ENCODE results near the gene TNS3. TPM values are rescaled to one million over a fixed set of nuclear protein-coding genes. Genes with fewer than 3 reads are reported as not detected.

The TNS3 gene
- total RNA-seq, 4 donors from 2014 or later: 34.6 to 52.5 (median 48.6) TPM

DNA sequence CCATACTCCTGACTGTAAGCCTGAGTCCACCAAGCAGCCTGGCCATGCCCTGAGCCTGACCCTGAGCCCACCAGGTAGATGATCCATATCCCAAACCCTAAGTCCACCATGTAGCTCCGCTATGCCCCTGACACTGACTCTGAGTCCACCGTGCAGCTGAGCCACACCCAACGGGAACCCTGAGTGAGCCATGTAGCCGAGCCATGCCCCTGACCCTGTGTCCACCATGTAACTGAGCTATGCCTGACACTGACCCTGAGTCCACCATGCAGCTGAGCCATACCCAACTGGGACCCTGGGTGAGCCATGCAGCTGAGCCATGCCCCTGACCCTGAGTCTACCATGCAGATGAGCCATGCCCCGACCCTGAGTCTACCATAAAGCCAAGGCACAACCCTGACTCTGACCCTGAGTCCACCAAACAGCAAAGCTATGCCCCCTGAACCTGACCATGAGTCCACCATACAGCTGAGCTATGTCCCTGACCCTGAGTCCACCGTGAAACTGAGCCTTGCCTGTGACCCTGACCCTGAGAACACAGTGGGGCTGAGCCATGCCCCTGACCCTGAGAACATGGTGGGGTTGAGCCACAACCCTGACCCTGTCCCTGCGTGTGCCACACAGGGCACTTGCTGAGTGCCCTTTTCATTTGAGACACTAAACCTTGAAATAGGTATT, 299.8 kb downstream of the TNS3 start:
- no peak for DNase-seq (ENCODE audit: extremely low spot score)
- 100% methylated on average over 3 of the region's 7 CpGs for WGBS
- intact Hi-C loops (cut with DNase I): no loop called here
- no peak for TF ChIP-seq EP300 (IDR thresholded peaks at IDR 0.05)
- TF ChIP-seq POLR2AphosphoS5 (IDR thresholded peaks at IDR 0.05): no peak
- no peak for TF ChIP-seq POLR2A (IDR thresholded peaks at IDR 0.05; ENCODE audit: low read depth)
- TF ChIP-seq, protein P1, sequence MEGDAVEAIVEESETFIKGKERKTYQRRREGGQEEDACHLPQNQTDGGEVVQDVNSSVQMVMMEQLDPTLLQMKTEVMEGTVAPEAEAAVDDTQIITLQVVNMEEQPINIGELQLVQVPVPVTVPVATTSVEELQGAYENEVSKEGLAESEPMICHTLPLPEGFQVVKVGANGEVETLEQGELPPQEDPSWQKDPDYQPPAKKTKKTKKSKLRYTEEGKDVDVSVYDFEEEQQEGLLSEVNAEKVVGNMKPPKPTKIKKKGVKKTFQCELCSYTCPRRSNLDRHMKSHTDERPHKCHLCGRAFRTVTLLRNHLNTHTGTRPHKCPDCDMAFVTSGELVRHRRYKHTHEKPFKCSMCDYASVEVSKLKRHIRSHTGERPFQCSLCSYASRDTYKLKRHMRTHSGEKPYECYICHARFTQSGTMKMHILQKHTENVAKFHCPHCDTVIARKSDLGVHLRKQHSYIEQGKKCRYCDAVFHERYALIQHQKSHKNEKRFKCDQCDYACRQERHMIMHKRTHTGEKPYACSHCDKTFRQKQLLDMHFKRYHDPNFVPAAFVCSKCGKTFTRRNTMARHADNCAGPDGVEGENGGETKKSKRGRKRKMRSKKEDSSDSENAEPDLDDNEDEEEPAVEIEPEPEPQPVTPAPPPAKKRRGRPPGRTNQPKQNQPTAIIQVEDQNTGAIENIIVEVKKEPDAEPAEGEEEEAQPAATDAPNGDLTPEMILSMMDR (IDR thresholded peaks at IDR 0.05): no peak
- H3K27me3 ChIP-seq: no peaks in the 10 kb centered on the region
- H3K36me3 ChIP-seq: peaks cover 16 to 87% (median 78%) of the 10 kb centered on the region in 4 donors
- no peak overlapping the region for H3K27ac ChIP-seq (replicated peaks in 1 of 4)
- no peaks in the 10 kb centered on the region for H3K9me3 ChIP-seq
- no peak overlapping the region for H3K4me3 ChIP-seq
- peaks cover 0 to 13% (median 0%) of the 10 kb centered on the region in 4 donors for H3K4me1 ChIP-seq

DNA sequence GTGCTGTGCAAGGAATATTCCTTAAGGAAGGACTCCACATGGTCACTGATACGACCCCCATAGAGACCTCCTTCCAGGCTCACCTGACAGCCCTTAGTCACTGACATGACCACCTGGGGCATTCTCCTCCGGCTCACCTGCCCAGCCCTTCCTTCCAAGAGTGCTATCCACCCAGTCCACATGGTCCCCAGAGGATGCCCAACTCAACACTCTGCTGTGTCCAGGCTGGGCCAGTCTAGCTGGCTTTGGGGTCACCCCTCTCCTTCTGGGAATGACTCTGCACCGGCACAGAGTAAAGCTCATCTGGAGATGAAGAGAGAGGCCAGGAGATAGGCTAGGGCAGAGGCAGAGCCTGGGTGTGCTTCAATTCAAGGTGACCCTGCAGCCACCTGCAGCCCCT, 300.8 kb downstream of the TNS3 start:
- DNase-seq (ENCODE audit: extremely low spot score): no peak
- no peaks in the 10 kb centered on the region for H3K27me3 ChIP-seq
- H3K36me3 ChIP-seq: peaks cover 16 to 91% (median 87%) of the 10 kb centered on the region in 4 donors
- intact Hi-C loops (cut with DNase I): no loop called here
- H3K4me1 ChIP-seq: peaks cover 0 to 9% (median 0%) of the 10 kb centered on the region in 4 donors
- H3K27ac ChIP-seq (replicated peaks in 1 of 4): no peak overlapping the region
- H3K9me3 ChIP-seq: no peaks in the 10 kb centered on the region
- no peak overlapping the region for H3K4me3 ChIP-seq
- WGBS: 100% methylated on average over 2 of the region's 3 CpGs
- TF ChIP-seq EP300 (IDR thresholded peaks at IDR 0.05) (no peak), POLR2AphosphoS5 (IDR thresholded peaks at IDR 0.05) (no peak), POLR2A (IDR thresholded peaks at IDR 0.05; ENCODE audit: low read depth) (no peak)
- TF ChIP-seq, protein P1 (IDR thresholded peaks at IDR 0.05): no peak

DNA sequence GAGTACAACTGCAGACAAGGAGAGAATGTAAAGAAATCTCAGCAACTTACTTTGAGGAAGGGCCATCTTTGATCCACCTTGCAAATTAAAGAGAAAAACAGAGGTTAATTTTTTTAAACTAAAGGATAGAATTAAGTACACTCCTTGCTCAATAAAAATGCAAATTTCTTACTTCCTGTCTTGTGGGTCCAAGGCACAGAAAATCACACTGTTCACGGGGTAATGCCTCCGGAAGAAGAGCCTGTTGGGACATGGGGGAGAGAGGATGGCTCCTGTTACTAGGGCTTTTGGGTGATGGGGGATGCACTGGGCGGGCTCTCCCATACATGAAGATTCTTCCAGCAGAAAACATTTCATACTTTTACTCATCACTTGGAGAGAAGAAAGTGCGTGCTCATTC, 301.8 kb downstream of the TNS3 start:
- H3K27me3 ChIP-seq: no peaks in the 10 kb centered on the region
- TF ChIP-seq POLR2AphosphoS5 (IDR thresholded peaks at IDR 0.05) (no peak), POLR2A (IDR thresholded peaks at IDR 0.05; ENCODE audit: low read depth) (no peak), EP300 (IDR thresholded peaks at IDR 0.05) (no peak)
- TF ChIP-seq, protein P1 (IDR thresholded peaks at IDR 0.05): no peak
- no peak overlapping the region for H3K4me3 ChIP-seq
- WGBS: 95% methylated on average over 4 of the region's 4 CpGs
- no peak overlapping the region for H3K27ac ChIP-seq (replicated peaks in 1 of 4)
- DNase-seq (ENCODE audit: extremely low spot score): no peak
- H3K4me1 ChIP-seq: no peaks in the 10 kb centered on the region
- no peaks in the 10 kb centered on the region for H3K9me3 ChIP-seq
- peaks cover 16 to 98% (median 90%) of the 10 kb centered on the region in 4 donors for H3K36me3 ChIP-seq
- intact Hi-C loops (cut with DNase I): no loop called here

DNA sequence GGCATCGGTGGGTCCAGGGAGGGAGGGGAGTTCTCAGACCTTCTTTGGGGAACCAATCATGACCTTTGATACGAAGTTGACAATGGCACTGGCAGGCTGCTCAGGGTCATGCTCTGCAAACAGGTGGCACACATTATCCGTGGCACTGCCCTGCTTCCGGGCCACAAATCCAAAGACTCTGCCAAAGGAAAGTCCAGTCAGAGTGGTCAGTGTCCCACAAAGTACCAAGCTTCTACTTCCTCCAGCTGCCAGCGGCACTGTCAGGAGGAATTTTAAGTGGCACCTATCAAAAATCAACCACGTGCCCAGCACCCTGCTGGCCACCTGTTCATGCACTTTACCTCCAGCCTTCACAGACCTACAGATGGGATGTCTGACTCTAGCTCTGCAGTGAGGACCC, 303.9 kb downstream of the TNS3 start:
- Histone ChIP-seq H3K27ac (replicated peaks in 1 of 4) (no peak overlapping the region), H3K27me3 (no peaks in the 10 kb centered on the region), H3K4me1 (no peaks in the 10 kb centered on the region), H3K36me3 (peaks cover 9 to 77% (median 70%) of the 10 kb centered on the region in 4 donors), H3K4me3 (no peak overlapping the region), H3K9me3 (no peaks in the 10 kb centered on the region)
- TF ChIP-seq POLR2AphosphoS5 (IDR thresholded peaks at IDR 0.05): no peak
- TF ChIP-seq POLR2A (IDR thresholded peaks at IDR 0.05; ENCODE audit: low read depth): no peak
- TF ChIP-seq, protein P1 (IDR thresholded peaks at IDR 0.05): no peak
- TF ChIP-seq EP300 (IDR thresholded peaks at IDR 0.05): no peak
- intact Hi-C loops (cut with DNase I): no loop called here
- WGBS: 100% methylated on average over 3 of the region's 6 CpGs
- no peak for DNase-seq (ENCODE audit: extremely low spot score)
